ENCODE results near the gene CHAT. TPM values are rescaled to one million over a fixed set of nuclear protein-coding genes. Genes with fewer than 3 reads are reported as not detected.

The CHAT gene
- total RNA-seq, 3 donors from 2014 or later (not counting 1 experiment from before 2014, with no cell fraction given): not detected

DNA sequence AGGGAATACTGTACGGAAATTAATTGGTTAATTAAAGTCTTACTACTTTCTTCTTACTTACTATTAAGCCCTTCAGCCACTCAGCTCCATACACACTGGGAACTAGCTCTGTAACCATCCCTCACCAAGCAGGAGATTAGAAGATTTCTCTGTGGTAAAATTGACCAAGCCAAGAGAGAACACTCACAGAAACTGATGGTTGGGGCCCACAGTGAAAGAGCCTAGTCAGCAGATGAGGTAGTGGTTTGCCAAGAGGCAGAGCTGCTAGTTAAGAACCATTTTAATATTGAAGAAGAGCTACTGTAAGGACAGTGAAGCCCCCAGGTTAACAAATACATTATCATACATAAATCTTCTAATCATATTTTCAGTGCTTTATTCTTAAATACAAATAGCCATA is 43.8 kb downstream of the CHAT start:
- Histone ChIP-seq H3K4me3 (ENCODE audit: low read length) (no peak overlapping the region), H3K4me1 (ENCODE audit: control insufficient read depth, insufficient read depth, low read length) (peaks cover 9% of the 10 kb centered on the region), H3K27me3 (ENCODE audit: control insufficient read depth, insufficient read depth, low read length) (peaks cover 2% of the 10 kb centered on the region), H3K9me3 (ENCODE audit: control insufficient read depth, insufficient read depth, low read length) (no peaks in the 10 kb centered on the region), H3K27ac (ENCODE audit: low read length) (no peak overlapping the region), H3K36me3 (ENCODE audit: control insufficient read depth, insufficient read depth, low read length) (no peaks in the 10 kb centered on the region)
- Mint-ChIP-seq H3K4me3 (no peak overlapping the region), H3K36me3 (peaks cover 16% of the 10 kb centered on the region), H3K27me3 (ENCODE audit: low read depth in 2 of 2) (peaks cover 10 to 33% of the 10 kb centered on the region in 2 donors), H3K27ac (no peak overlapping the region), H3K9me3 (peaks cover 5 to 11% of the 10 kb centered on the region in 2 donors), H3K4me1 (no peaks in the 10 kb centered on the region)
- no peak for ATAC-seq
- WGBS (ENCODE audit: insufficient coverage): 100% methylated on average over 1 of the region's 1 CpG
- intact Hi-C loops (cut with micrococcal nuclease): no loop called here
- TF ChIP-seq, protein P1, sequence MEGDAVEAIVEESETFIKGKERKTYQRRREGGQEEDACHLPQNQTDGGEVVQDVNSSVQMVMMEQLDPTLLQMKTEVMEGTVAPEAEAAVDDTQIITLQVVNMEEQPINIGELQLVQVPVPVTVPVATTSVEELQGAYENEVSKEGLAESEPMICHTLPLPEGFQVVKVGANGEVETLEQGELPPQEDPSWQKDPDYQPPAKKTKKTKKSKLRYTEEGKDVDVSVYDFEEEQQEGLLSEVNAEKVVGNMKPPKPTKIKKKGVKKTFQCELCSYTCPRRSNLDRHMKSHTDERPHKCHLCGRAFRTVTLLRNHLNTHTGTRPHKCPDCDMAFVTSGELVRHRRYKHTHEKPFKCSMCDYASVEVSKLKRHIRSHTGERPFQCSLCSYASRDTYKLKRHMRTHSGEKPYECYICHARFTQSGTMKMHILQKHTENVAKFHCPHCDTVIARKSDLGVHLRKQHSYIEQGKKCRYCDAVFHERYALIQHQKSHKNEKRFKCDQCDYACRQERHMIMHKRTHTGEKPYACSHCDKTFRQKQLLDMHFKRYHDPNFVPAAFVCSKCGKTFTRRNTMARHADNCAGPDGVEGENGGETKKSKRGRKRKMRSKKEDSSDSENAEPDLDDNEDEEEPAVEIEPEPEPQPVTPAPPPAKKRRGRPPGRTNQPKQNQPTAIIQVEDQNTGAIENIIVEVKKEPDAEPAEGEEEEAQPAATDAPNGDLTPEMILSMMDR (IDR thresholded peaks at IDR 0.05): no peak
- DNase-seq: no peak

DNA sequence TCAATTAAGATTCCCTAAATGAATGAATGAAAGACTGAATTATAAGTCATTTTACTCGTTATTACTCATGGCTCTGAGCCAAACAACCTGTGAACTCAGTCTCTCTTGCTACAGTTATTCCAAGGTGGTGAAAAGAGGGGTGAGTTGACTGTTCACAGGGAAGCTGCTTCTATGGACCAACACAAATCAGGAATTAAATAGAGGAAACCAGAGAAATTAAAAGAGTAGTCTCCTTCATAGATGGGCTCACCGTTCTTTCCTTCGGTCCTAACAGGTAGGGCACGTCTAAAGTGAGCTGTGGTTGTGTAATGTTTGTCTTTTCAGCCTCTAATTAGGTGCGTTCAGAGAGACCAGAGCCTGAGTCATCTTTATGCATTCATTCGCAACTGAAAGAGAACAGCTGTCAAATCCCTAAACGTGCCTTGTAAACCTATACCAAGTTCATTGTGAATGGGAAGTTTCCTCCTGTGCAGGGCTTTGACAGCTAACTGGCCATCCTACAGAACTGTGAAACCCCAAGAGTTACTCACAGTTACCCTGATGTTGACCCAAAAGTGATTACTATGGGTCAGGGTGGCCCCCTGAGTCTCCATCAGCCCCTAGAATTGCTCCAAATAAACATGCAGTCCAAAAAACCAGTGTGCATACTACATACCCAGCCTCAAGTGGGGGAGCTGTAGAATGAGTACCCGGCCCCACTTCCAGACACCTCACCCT is 47.5 kb downstream of the CHAT start:
- Histone ChIP-seq H3K4me3 (ENCODE audit: low read length) (no peak overlapping the region), H3K27me3 (ENCODE audit: control insufficient read depth, insufficient read depth, low read length) (no peaks in the 10 kb centered on the region), H3K9me3 (ENCODE audit: control insufficient read depth, insufficient read depth, low read length) (no peaks in the 10 kb centered on the region), H3K4me1 (ENCODE audit: control insufficient read depth, insufficient read depth, low read length) (no peaks in the 10 kb centered on the region), H3K27ac (ENCODE audit: low read length) (no peak overlapping the region), H3K36me3 (ENCODE audit: control insufficient read depth, insufficient read depth, low read length) (no peaks in the 10 kb centered on the region)
- TF ChIP-seq, protein P1 (IDR thresholded peaks at IDR 0.05): no peak
- no peak for DNase-seq
- no peak overlapping the region for H3K27ac Mint-ChIP-seq
- 63% methylated on average over 7 of the region's 8 CpGs for WGBS (ENCODE audit: insufficient coverage)
- H3K4me1 Mint-ChIP-seq: no peaks in the 10 kb centered on the region
- H3K4me3 Mint-ChIP-seq: no peak overlapping the region
- H3K36me3 Mint-ChIP-seq: peaks cover 16% of the 10 kb centered on the region
- intact Hi-C loops (cut with micrococcal nuclease): no loop called here
- ATAC-seq: no peak
- peaks cover 9 to 25% of the 10 kb centered on the region in 2 donors for H3K27me3 Mint-ChIP-seq (ENCODE audit: low read depth in 2 of 2)
- peaks cover 5 to 11% of the 10 kb centered on the region in 2 donors for H3K9me3 Mint-ChIP-seq

DNA sequence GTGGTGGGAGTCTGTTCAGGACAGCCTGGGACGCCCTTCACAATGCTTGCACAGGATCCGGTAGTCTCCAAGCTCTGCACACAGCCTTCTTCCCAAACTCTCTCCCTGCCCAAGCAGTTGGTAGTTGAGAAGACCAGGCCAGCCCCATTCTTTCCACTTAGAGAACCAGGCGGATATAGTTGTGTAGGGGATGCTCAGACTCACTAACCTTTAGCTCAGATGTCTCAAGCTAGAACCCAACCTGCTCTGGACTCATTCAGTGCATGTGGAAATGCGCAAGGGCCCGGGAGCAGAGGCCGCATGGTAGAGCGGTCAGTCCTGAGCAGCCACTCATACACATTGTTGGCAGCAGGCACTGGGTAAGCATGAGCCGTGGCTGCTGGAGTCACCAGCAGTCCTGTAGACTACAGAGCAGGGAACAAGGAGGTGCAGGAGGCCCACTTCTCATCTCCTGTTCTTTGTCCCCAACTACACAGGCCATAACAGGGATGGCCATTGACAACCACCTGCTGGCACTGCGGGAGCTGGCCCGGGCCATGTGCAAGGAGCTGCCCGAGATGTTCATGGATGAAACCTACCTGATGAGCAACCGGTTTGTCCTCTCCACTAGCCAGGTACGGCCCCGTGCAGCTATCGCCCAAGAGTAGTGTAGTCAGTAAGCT is 48.5 kb downstream of the CHAT start:
- DNase-seq: no peak
- peaks cover 3 to 11% of the 10 kb centered on the region in 2 donors for H3K9me3 Mint-ChIP-seq
- peaks cover 16% of the 10 kb centered on the region for H3K36me3 Mint-ChIP-seq
- H3K4me3 Mint-ChIP-seq: no peak overlapping the region
- Histone ChIP-seq H3K9me3 (ENCODE audit: control insufficient read depth, insufficient read depth, low read length) (no peaks in the 10 kb centered on the region), H3K36me3 (ENCODE audit: control insufficient read depth, insufficient read depth, low read length) (no peaks in the 10 kb centered on the region), H3K27me3 (ENCODE audit: control insufficient read depth, insufficient read depth, low read length) (no peaks in the 10 kb centered on the region), H3K4me3 (ENCODE audit: low read length) (no peak overlapping the region), H3K4me1 (ENCODE audit: control insufficient read depth, insufficient read depth, low read length) (no peaks in the 10 kb centered on the region), H3K27ac (ENCODE audit: low read length) (no peak overlapping the region)
- WGBS (ENCODE audit: insufficient coverage): 88% methylated on average over 14 of the region's 15 CpGs
- no peaks in the 10 kb centered on the region for H3K4me1 Mint-ChIP-seq
- peak in 1 of 3 donors; percentile 24 for ATAC-seq
- H3K27me3 Mint-ChIP-seq (ENCODE audit: low read depth in 2 of 2): peaks cover 6 to 23% of the 10 kb centered on the region in 2 donors
- TF ChIP-seq, protein P1 (IDR thresholded peaks at IDR 0.05): no peak
- intact Hi-C loops (cut with micrococcal nuclease): no loop called here
- H3K27ac Mint-ChIP-seq: no peak overlapping the region
